ENCODE measurements around the gene AKR1C4.

- no peak for TF ChIP-seq FOXM1 (IDR thresholded peaks at IDR 0.05; ENCODE audit: borderline replicate concordance, low read depth)
- no peak for TF ChIP-seq TEAD4 (IDR thresholded peaks at IDR 0.05)
- TF ChIP-seq EP300 (IDR thresholded peaks at IDR 0.05; ENCODE audit: borderline replicate concordance), result no peak
- TF ChIP-seq CREB1 (IDR thresholded peaks at IDR 0.05; ENCODE audit: low read depth), result no peak
- no peak for TF ChIP-seq MAX (IDR thresholded peaks at IDR 0.05)
- TF ChIP-seq REST (IDR thresholded peaks at IDR 0.05; ENCODE audit: low read depth), result no peak
- TF ChIP-seq YY1 (IDR thresholded peaks at IDR 0.05; ENCODE audit: low read depth), result no peak
- no peak for TF ChIP-seq EGR1 (IDR thresholded peaks at IDR 0.05)
- TF ChIP-seq CEBPB (IDR thresholded peaks at IDR 0.05), result no peak
Observed at GRCh38 chr10:5216801-5217200, 20.2 kb downstream of the AKR1C4 start.

All from Ishikawa (cell line).